ENCODE data around the gene SETBP1.

SETBP1 gene

DNA sequence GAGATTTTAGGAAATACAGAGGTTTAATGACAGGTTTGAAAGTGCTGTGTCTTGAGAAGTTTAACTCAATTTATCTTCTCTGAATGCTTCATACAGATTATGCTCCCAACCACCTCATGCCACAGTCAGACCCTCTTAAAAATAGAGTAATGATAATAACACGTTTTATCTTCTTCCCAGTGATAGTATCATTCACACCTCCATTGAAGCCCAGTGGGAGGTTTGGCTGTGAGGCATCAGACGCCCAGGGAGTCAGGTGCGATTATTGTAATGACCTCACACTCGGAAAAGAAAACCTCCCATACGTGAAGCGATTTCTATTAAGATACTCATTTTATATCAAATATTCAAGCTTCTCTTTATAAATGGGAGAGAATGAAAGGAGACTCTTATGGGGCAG is 366.3 kb downstream of the SETBP1 start:
- Histone ChIP-seq H3K4me1 (ENCODE audit: control insufficient read depth, insufficient read depth, low read length) (peaks cover 20% of the 10 kb centered on the region), H3K36me3 (ENCODE audit: control insufficient read depth in 2 of 2, insufficient read depth in 1 of 2, low read length in 2 of 2) (no peaks in the 10 kb centered on the region), H3K9me3 (ENCODE audit: control insufficient read depth, insufficient read depth, low read depth, low read length) (no peaks in the 10 kb centered on the region), H3K4me3 (ENCODE audit: low read depth, low read length) (no peak overlapping the region), H3K27ac (ENCODE audit: extremely low read depth, low read depth, low read length) (no peak overlapping the region)
- TF ChIP-seq ZNF221 (tag by site-specific recombination; IDR thresholded peaks at IDR 0.05; ENCODE audit: borderline replicate concordance) (no peak), ZNF501 (tag by site-specific recombination; IDR thresholded peaks at IDR 0.05) (no peak), ZNF214 (tag by site-specific recombination; IDR thresholded peaks at IDR 0.05; ENCODE audit: borderline replicate concordance) (no peak), ZNF423 (tag by site-specific recombination; IDR thresholded peaks at IDR 0.05) (no peak), HOXC10 (CRISPR knock-in tag; IDR thresholded peaks at IDR 0.05) (no peak), ZNF555 (tag by site-specific recombination; conservative IDR thresholded peaks at IDR 0.05) (no peak), ZNF292 (tag by site-specific recombination; IDR thresholded peaks at IDR 0.05; ENCODE audit: borderline replicate concordance, low read depth) (no peak), GLI2 (tag by site-specific recombination; IDR thresholded peaks at IDR 0.05; ENCODE audit: borderline replicate concordance, low read depth) (no peak), KLF10 (tag by site-specific recombination; IDR thresholded peaks at IDR 0.05) (no peak), ZNF768 (tag by site-specific recombination; IDR thresholded peaks at IDR 0.05) (no peak), ZNF701 (tag by site-specific recombination; IDR thresholded peaks at IDR 0.05) (no peak), ZBTB7A (tag by site-specific recombination; IDR thresholded peaks at IDR 0.05; ENCODE audit: low read depth) (no peak), HOXD13 (CRISPR knock-in tag; IDR thresholded peaks at IDR 0.05; ENCODE audit: borderline replicate concordance) (no peak), ZNF473 (tag by site-specific recombination; IDR thresholded peaks at IDR 0.05) (no peak), ZNF548 (tag by site-specific recombination; IDR thresholded peaks at IDR 0.05) (no peak), ZNF610 (tag by site-specific recombination; IDR thresholded peaks at IDR 0.05; ENCODE audit: borderline replicate concordance) (no peak)
- TF ChIP-seq, protein P1, sequence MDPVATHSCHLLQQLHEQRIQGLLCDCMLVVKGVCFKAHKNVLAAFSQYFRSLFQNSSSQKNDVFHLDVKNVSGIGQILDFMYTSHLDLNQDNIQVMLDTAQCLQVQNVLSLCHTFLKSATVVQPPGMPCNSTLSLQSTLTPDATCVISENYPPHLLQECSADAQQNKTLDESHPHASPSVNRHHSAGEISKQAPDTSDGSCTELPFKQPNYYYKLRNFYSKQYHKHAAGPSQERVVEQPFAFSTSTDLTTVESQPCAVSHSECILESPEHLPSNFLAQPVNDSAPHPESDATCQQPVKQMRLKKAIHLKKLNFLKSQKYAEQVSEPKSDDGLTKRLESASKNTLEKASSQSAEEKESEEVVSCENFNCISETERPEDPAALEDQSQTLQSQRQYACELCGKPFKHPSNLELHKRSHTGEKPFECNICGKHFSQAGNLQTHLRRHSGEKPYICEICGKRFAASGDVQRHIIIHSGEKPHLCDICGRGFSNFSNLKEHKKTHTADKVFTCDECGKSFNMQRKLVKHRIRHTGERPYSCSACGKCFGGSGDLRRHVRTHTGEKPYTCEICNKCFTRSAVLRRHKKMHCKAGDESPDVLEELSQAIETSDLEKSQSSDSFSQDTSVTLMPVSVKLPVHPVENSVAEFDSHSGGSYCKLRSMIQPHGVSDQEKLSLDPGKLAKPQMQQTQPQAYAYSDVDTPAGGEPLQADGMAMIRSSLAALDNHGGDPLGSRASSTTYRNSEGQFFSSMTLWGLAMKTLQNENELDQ (tag by site-specific recombination; IDR thresholded peaks at IDR 0.05; ENCODE audit: low read depth) = no peak
- TF ChIP-seq, protein P2, sequence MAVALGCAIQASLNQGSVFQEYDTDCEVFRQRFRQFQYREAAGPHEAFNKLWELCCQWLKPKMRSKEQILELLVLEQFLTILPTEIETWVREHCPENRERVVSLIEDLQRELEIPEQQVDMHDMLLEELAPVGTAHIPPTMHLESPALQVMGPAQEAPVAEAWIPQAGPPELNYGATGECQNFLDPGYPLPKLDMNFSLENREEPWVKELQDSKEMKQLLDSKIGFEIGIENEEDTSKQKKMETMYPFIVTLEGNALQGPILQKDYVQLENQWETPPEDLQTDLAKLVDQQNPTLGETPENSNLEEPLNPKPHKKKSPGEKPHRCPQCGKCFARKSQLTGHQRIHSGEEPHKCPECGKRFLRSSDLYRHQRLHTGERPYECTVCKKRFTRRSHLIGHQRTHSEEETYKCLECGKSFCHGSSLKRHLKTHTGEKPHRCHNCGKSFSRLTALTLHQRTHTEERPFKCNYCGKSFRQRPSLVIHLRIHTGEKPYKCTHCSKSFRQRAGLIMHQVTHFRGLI (tag by site-specific recombination; IDR thresholded peaks at IDR 0.05) = no peak
- ChIA-PET CTCF (no interaction called here), POLR2A (no interaction called here)

DNA sequence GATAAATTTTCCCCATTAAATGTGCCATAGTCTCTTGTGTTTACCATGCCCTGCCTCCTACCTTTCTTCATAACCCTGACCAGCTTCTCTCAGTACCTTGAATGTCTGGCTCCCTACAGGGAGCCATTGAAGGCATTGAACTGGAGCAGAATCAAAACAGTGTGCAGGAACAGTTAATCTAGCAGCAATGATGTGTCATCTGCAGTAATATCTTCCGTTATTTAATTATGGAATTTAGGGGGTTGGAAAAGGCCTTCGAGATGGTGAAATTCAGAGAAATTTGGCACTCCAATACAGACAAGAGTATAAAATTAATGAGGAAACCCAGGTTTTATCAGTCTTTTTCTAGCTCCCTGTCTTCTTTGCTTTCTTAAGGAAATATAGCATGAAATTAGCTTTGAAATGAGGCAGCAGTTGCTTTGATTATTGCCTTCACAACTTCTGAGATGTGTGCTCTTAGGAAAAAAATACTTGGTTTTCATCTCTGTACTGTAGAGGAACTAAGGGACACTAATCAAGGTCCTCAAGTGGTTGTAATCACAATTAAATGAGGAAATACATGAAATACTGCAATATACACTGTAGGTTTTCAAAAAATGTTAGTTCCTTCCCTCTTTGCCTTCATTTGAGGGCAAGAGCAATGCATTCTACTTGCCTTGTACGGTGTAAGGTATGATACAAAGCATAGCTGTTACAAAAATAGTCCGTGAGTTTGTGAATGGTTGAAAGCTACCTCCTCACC is 369.1 kb downstream of the SETBP1 start:
- Histone ChIP-seq H3K36me3 (ENCODE audit: control insufficient read depth in 2 of 2, insufficient read depth in 1 of 2, low read length in 2 of 2) (no peaks in the 10 kb centered on the region), H3K27ac (ENCODE audit: extremely low read depth, low read depth, low read length) (no peak overlapping the region), H3K4me3 (ENCODE audit: low read depth, low read length) (no peak overlapping the region), H3K9me3 (ENCODE audit: control insufficient read depth, insufficient read depth, low read depth, low read length) (no peaks in the 10 kb centered on the region), H3K4me1 (ENCODE audit: control insufficient read depth, insufficient read depth, low read length) (peaks cover 21% of the 10 kb centered on the region)
- POLR2A ChIA-PET = no interaction called here
- TF ChIP-seq ZNF501 (tag by site-specific recombination; IDR thresholded peaks at IDR 0.05) = no peak
- TF ChIP-seq ZNF214 (tag by site-specific recombination; IDR thresholded peaks at IDR 0.05; ENCODE audit: borderline replicate concordance) = peak; percentile 99
- no peak for TF ChIP-seq SETDB1 (IDR thresholded peaks at IDR 0.05; ENCODE audit: insufficient read length, low read length)
- CTCF ChIA-PET = interaction anchor here (0.6 kb wide), 1 partner anchor 83 kb away, joined by 3 read pairs; no protein-coding TSS in a partner anchor
